ENCODE results near the gene SETD6.

SETD6 gene

GRCh38 chr16:58492066-58492465, 23.3 kb upstream of the SETD6 start:
- TF ChIP-seq CTCF (IDR thresholded peaks at IDR 0.05; ENCODE audit: insufficient read depth, low read length, missing control alignments), result no peak
- CTCF ChIA-PET, result interaction anchor here (1.1 to 2.5 kb wide), 4 partner anchors 21 to 264 kb away, joined by 3 to 23 read pairs (median 12); no protein-coding TSS in a partner anchor
- DNase-seq (ENCODE audit: low read depth, low spot score), result no peak
- POLR2A ChIA-PET, result no interaction called here
- H3K4me3 ChIP-seq (ENCODE audit: low read depth, low read length), result no peak overlapping the region

GRCh38 chr16:58492735-58493134, 22.6 kb upstream of the SETD6 start:
- no peak for TF ChIP-seq CTCF (IDR thresholded peaks at IDR 0.05; ENCODE audit: insufficient read depth, low read length, missing control alignments)
- no peak for DNase-seq (ENCODE audit: low read depth, low spot score)
- POLR2A ChIA-PET, result no interaction called here
- CTCF ChIA-PET, result interaction anchor here (0.8 to 4.5 kb wide), 5 partner anchors 21 to 263 kb away, joined by 3 to 62 read pairs (median 10); no protein-coding TSS in a partner anchor
- no peak overlapping the region for H3K4me3 ChIP-seq (ENCODE audit: low read depth, low read length)

GRCh38 chr16:58493756-58494431, 21.4 kb upstream of the SETD6 start:
- no peak for DNase-seq (ENCODE audit: low read depth, low spot score)
- TF ChIP-seq CTCF (IDR thresholded peaks at IDR 0.05; ENCODE audit: insufficient read depth, low read length, missing control alignments), result no peak
- no peak overlapping the region for H3K4me3 ChIP-seq (ENCODE audit: low read depth, low read length)
- ChIA-PET CTCF (interaction anchor here (0.7 to 4.5 kb wide), 9 partner anchors 10 to 262 kb away, joined by 3 to 62 read pairs (median 3); partner anchors contain the start of gene GINS3), POLR2A (no interaction called here)

GRCh38 chr16:58494981-58495520, 20.3 kb upstream of the SETD6 start:
- CTCF ChIA-PET, result interaction anchor here (0.6 to 4.5 kb wide), 23 partner anchors 9 to 180 kb away, joined by 3 to 62 read pairs (median 4); no protein-coding TSS in a partner anchor
- peak; percentile 87 for DNase-seq (ENCODE audit: low read depth, low spot score)
- POLR2A ChIA-PET, result no interaction called here
- peak; percentile 83 for TF ChIP-seq CTCF (IDR thresholded peaks at IDR 0.05; ENCODE audit: insufficient read depth, low read length, missing control alignments)
- peak overlapping the region; percentile 19 for H3K4me3 ChIP-seq (ENCODE audit: low read depth, low read length)

GRCh38 chr16:58495521-58496331, 19.6 kb upstream of the SETD6 start:
- no peak for TF ChIP-seq CTCF (IDR thresholded peaks at IDR 0.05; ENCODE audit: insufficient read depth, low read length, missing control alignments)
- peak overlapping the region; percentile 19 for H3K4me3 ChIP-seq (ENCODE audit: low read depth, low read length)
- POLR2A ChIA-PET, result no interaction called here
- no peak for DNase-seq (ENCODE audit: low read depth, low spot score)
- CTCF ChIA-PET, result interaction anchor here (0.6 to 4.5 kb wide), 24 partner anchors 9 to 179 kb away, joined by 3 to 62 read pairs (median 4); no protein-coding TSS in a partner anchor

- POLR2A ChIA-PET, result no interaction called here
- no peak for DNase-seq (ENCODE audit: low read depth, low spot score)
- no peak for TF ChIP-seq CTCF (IDR thresholded peaks at IDR 0.05; ENCODE audit: insufficient read depth, low read length, missing control alignments)
- CTCF ChIA-PET, result interaction anchor here (1.0 to 1.1 kb wide), 3 partner anchors 9 to 164 kb away, joined by 4 to 5 read pairs (median 4); no protein-coding TSS in a partner anchor
- H3K4me3 ChIP-seq (ENCODE audit: low read depth, low read length), result no peak overlapping the region
Observed at GRCh38 chr16:58497468-58497867, 17.8 kb upstream of the SETD6 start.

Data from AG04449 (cell line).